NCI-H82 (cell line): ENCODE measurements around the gene KRTAP12-2.
"Not testable (repeated sequence)": the region's sequence is repeated elsewhere in the genome, so short reads cannot be mapped to it uniquely, and the experiment has no call there.

Source experiments
- DNase-seq: peaks from one replicate; lab custom pipeline; 2025; lab: John Stamatoyannopoulos, UW

KRTAP12-2 gene

GRCh38 chr21:44650265-44650972 is 16.3 kb downstream of the KRTAP12-2 start:
- no peak for DNase-seq

- no peak for DNase-seq
Observed at GRCh38 chr21:44649521-44650100, 17.1 kb downstream of the KRTAP12-2 start.

DNA sequence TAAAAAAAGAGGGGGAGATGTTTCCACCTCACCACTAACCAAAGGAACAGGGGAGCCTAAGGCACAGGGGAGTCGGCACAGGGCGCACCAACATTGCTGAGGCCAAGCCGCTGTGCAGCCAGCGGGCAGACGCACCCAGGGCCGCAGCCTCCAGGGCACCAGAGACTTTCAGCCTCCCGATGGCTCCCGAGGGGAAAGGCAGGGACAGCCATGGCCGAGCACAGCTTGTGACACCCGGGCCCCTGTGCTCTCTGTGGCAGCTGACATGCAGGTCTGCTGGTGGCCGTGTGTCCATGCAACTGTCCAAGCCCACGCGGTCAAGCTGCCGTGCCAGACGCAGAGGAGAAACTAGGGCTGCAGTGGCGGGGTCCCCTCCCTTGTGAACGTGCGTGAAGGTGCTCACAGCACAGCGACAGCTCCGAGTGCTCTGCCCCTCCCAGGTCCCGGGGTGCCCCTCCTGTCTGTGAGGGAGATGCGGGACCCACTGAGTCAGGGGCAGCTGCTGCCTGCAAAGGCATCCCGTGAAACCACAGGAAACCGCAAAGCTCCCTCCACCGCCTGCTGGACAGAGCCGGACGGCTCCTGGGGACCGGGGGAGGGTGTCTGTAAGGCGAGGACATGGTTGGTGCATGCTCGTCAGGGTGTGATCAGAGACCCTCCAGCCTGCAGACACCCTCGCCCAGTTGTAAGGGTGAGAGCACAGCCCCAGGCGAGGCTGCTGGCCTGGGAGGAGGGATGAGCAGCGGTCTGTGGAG is 18.0 kb downstream of the KRTAP12-2 start:
- DNase-seq = no peak

DNA sequence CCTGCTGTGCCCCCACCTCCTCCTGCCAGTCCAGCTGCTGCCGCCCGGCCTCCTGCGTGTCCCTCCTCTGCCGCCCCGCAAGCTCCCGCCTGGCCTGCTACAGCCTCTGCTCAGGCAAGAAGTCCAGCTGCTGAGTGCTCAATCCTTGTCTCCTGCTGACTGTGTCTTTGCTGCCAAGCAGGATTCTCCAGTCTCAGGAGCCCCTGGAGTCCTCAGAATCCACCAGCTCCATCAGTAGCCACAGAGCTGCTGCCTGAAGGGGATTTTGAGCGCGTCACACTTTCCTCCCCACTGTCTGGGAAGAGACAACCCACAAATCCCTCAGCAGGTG is 19.5 kb downstream of the KRTAP12-2 start:
- DNase-seq = no peak

GRCh38 chr21:44646366-44647221 is 20.1 kb downstream of the KRTAP12-2 start, which contains the start of gene KRTAP10-11:
KRTAP10-11 (plus strand) TSS chr21:44646414; CDS start chr21:44646459, 45 bp downstream.
- not testable (repeated sequence) for DNase-seq

DNA sequence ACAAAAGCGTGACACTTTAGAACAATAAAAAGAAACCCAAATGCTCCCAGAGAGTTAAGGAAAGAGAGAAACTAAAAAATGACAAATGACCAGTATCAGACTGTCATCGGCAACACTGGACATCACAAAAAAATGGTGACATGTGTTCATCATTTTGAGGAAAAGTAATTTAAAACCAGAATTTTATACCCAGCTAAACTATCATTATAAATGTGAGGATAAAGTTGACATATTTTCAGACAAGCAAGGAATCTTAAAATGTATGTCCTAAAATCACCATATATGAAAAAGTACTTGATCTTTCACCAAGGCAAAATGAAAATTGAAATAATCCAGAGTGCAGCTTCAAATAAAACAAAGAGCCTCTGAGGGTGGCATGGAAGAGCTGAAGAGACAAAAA is 21.8 kb downstream of the KRTAP12-2 start:
- DNase-seq = no peak

DNA sequence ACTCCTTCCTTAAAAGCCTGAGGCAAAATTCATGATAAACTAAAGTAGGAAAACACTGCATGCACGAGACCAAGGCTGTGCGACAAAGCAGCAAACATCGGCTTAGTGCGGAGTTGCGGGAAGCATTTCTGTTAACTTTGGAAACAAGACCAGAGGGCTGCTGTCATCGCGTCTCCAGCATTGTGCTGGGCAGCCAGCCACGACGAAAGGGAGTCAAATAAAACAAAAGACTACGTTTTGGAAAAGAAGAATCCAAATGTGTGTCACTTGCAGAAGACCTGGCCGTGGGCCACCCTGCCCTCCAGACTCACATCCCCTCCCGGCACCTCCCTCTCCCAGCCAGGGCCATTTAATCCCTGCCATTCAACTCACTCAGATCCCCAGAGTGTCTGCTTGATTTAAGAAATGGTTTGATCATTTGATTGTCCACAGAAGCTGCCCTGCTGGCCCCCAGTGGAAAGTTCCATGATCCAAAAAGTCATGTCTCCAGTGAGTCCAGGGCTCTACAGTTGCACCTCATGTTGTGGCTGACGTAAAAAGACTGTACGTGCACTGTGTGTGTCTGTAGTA is 22.9 kb downstream of the KRTAP12-2 start:
- no peak for DNase-seq

DNA sequence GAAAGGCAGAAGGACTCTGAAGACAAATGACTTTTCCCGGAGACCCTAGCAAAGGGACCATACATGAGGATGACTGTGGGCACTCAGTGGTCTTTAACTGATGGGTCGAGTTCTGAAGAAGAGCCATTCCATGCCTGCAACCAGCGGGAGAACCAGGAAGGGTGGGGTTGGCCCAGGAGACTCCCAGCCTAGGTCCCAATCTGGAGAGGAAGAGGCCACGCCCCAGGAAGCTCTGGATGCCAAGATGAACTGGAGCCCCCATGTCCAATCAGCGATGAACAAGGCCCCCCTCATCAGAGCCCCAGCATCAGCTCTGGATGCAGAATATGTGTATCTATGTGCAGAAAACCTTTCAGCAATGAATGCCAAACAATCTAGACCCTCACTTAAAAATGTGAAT is 26.0 kb downstream of the KRTAP12-2 start:
- no peak for DNase-seq

- no peak for DNase-seq
Observed at GRCh38 chr21:44639331-44639655, 27.4 kb downstream of the KRTAP12-2 start.

DNA sequence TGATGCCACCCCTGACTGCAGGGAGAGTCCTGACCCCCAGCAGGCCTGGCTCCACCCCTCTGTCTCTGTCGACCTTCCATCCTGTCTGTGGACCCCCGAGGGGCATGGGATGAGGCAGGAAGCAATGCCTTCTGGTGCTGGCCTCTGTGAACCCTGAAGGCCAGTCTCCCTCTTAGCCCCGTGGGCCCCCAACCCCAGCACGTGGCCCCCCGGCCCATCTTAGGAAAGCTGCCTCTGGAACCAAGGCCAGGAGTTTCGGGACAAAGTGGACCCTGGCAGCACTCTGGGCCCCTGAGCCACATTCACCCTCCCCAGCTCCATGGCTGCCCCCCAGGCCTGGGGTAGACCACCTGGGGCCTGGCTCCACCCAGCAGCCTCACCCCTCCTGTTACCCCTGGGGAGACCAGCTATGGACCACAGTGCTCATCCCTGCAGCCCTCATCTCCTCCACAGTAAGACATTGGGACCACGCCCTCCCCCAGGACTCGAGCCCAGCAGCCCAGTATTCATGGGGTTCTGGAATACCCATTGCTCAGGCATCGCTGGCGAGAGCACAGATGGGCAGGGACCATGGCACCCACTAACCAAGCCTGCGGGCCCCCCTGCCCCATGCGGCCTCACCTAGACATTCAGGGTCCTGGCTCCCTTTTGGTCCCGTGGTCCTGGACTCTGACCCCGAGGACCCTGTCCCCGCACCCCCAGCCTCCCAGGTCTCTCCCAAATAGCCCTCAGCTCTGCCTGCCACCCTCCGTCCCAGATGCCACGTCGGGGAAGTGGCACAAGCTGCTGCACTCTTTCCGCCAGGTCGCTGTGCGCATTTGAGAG is 28.0 kb downstream of the KRTAP12-2 start:
- not testable (repeated sequence) for DNase-seq

GRCh38 chr21:44637851-44638348 is 28.8 kb downstream of the KRTAP12-2 start:
- not testable (repeated sequence) for DNase-seq

GRCh38 chr21:44637018-44637850 is 29.5 kb downstream of the KRTAP12-2 start, which contains the start of gene KRTAP10-10:
KRTAP10-10 (plus strand) TSS chr21:44637356; CDS start chr21:44637418, 62 bp downstream.
- no peak for DNase-seq

DNA sequence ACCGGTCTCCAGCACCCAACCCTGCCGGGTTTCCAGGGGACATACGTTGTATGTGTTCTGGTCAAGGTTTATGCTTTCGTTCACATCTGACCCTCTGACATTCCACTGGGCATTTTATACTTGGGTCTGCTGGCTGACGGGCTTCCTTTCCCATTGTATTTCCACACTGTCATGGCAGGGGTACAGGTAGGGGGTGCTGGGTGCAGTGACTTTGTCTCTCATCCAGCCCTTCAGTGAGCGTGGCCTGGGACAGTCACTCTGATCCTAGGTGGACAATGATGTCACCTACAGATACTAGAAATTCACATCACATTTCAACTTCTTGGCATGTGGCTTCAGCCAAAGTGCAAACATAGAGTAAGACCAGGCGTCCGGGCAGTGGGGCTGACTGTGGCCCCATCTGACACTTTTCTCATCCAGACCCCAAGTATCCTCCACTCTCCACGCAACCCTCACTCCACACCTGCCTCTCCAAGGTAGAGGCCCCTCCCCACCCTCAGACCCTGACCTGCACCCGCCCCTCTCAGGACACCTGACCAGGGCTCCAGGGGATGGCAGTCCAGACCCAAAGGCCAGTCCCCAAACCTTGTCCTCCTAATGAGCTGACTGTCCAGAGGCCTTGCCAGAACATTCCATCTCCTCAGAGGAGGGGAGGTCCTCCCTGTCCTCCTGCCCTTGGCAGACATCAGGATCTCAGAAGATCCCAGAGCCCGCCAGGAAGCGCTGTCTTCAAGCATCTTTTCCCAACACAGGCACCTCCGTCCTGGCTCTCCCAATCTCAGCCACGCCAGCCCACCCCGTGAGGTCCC is 30.3 kb downstream of the KRTAP12-2 start:
- no peak for DNase-seq

- DNase-seq = no peak
Observed at GRCh38 chr21:44632067-44632466, 34.7 kb downstream of the KRTAP12-2 start.

DNA sequence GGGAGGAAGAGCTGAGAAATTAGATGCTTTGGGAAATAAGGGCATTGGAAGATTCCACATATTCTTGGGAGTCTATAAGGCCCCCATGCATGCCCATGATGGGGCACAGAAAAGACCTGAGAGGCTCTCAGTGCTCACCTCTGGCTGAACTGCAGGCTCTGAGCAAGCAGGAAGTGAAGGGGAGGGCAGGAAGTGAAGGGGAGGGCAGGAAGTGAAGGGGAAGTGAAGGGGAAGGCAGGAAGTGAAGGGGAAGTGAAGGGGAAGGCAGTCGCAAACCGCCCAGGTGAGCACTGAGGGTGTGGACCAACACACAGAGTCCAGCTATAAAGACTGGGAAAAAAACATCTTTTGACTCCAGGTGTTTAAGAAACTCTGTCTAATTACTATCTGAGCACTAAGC is 36.3 kb downstream of the KRTAP12-2 start:
- no peak for DNase-seq

DNA sequence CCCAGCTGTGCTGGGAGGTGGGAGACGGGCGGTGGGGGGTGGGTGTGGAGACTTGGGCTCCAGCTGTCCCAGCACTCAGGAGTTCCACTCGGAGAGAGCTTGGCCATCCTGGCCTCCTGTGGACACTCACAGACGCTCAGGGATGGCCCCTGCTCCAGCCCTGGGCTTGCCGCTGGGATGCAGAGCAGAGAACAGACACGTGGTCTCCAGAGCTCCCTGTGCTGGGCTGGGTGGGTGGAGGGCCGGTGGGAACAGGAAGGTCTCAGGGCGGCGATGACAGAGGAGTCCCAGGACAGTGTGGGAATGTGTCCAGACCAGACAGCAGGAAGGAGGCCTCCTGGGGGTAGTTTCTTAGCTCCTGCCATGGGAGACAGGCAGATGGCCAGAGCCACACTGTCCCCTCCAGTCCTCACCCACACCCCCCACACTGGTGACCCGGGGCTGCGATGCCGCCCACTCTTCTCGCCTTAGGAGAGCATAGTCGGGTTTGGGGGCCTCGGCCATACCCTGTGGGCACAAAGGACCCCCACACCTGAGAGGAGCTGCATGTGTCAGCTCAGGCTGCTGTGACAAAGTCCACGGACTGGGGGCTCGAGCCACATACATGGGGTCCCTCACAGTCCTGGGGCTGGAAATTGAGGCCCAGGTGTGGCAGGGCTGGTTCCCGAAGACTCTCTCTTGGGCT is 37.9 kb downstream of the KRTAP12-2 start:
- no peak for DNase-seq

- not testable (repeated sequence) for DNase-seq
Observed at GRCh38 chr21:44627831-44628233, 38.9 kb downstream of the KRTAP12-2 start.

DNA sequence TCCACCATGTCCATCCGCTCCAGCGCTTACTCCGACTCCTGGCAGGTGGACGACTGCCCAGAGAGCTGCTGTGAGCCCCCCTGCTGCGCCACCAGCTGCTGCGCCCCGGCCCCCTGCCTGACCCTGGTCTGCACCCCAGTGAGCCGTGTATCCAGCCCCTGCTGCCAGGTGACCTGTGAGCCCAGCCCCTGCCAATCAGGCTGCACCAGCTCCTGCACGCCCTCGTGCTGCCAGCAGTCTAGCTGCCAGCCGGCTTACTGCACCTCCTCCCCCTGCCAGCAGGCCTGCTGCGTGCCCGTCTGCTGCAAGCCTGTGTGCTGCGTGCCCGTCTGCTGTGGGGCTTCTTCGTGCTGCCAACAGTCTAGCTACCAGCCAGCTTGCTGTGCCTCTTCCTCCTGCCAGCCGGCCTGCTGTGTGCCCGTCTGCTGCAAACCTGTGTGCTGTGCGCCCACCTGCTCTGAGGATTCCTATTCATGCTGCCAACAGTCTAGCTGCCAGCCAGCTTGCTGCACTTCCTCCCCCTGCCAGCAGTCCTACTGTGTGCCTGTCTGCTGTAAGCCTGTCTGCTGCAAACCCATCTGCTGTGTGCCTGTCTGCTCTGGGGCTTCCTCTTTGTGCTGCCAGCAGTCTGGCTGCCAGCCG is 39.4 kb downstream of the KRTAP12-2 start:
- not testable (repeated sequence) for DNase-seq
